Thoracic aorta (tissue), 2 donors: ENCODE results near the gene MCCC1. TPM values are rescaled to one million over a fixed set of nuclear protein-coding genes. Genes with fewer than 3 reads are reported as not detected.

Experiments
- ATAC-seq: fragments of 150-250 bp; one replicate; pipeline ENCODE4 v1.8.0; 2017; ENCODE audit warnings: low read depth; ENCODE audit not compliant: insufficient number of reproducible peaks, low FRiP score
- DNase-seq: peaks from one replicate; pipeline ENCODE4 v3.0.0-alpha.2; 2020; ENCODE audit warnings: low spot score
- H3K27ac ChIP-seq, 2 donors: fragments of 200-600 bp; sonication (generic); 1 replicate in 1 of 2; 2 replicates in 1 of 2; pipeline ENCODE4 v1.5.1; 2016; ENCODE audit warnings: mild to moderate bottlenecking in 2 of 2, moderate library complexity in 2 of 2
- H3K27me3 ChIP-seq: fragments of 200-600 bp; sonication (generic); replicated peaks from 2 replicates; pipeline ENCODE4 v1.6.0; 2016; ENCODE audit warnings: mild to moderate bottlenecking; ENCODE audit not compliant: insufficient read depth
- H3K36me3 ChIP-seq: fragments of 200-600 bp; sonication (generic); one replicate; pipeline ENCODE4 v1.5.1; 2016
- H3K4me1 ChIP-seq, 2 donors: fragments of 200-600 bp; sonication (generic); 1 replicate in 1 of 2; 2 replicates in 1 of 2; pipeline versions ENCODE4 v1.5.1 to v1.6.0; 2016; ENCODE audit warnings: low read depth in 2 of 2, mild to moderate bottlenecking in 1 of 2; ENCODE audit not compliant: control insufficient read depth in 1 of 2
- H3K4me3 ChIP-seq: fragments of 200-600 bp; sonication (generic); 2 replicates; pipeline ENCODE4 v1.5.1; 2016; ENCODE audit warnings: mild to moderate bottlenecking
- H3K9me3 ChIP-seq: fragments of 200-600 bp; sonication (generic); 2 replicates; pipeline ENCODE4 v1.5.1; 2016
- CTCF ChIP-seq: fragments of 200-600 bp; sonication (generic); IDR thresholded peaks from one replicate; pipeline ENCODE4 v1.5.1; 2019; ENCODE audit warnings: antibody characterized with exemption
- total RNA-seq, 2 donors: library from RNA; depleted of rRNA; stranded (reverse); fragments of >200 nt; gene quantifications; one replicate each; pipeline versions ENCODE4 v1.1.0 to v1.2.3, GENCODE V29; 2016

MCCC1 gene
- total RNA-seq, 2 donors from 2014 or later: 23.4 to 28.5 TPM

- ATAC-seq (no peak), DNase-seq (no peak)
- peaks cover 10% of the 10 kb centered on the region for H3K36me3 ChIP-seq
- no peak overlapping the region for H3K27ac ChIP-seq
- TF ChIP-seq CTCF: no peak
- no peaks in the 10 kb centered on the region for H3K27me3 ChIP-seq
- H3K9me3 ChIP-seq: no peaks in the 10 kb centered on the region
- no peak overlapping the region for H3K4me3 ChIP-seq
- no peaks in the 10 kb centered on the region for H3K4me1 ChIP-seq
These were observed 34.8 kb downstream of the MCCC1 start for GRCh38 chr3:183064475-183064874.

GRCh38 chr3:183061391-183062172 is 37.7 kb downstream of the MCCC1 start:
- Histone ChIP-seq H3K9me3 (no peaks in the 10 kb centered on the region), H3K27ac (no peak overlapping the region), H3K36me3 (peaks cover 5% of the 10 kb centered on the region), H3K4me1 (no peaks in the 10 kb centered on the region), H3K4me3 (no peak overlapping the region), H3K27me3 (no peaks in the 10 kb centered on the region)
- TF ChIP-seq CTCF: no peak
- DNase-seq (no peak), ATAC-seq (no peak)

- no peak overlapping the region for H3K4me3 ChIP-seq
- no peaks in the 10 kb centered on the region for H3K27me3 ChIP-seq
- no peak overlapping the region for H3K27ac ChIP-seq
- no peak for ATAC-seq
- H3K9me3 ChIP-seq: no peaks in the 10 kb centered on the region
- TF ChIP-seq CTCF: no peak
- DNase-seq: no peak
- peaks cover 13% of the 10 kb centered on the region for H3K36me3 ChIP-seq
- H3K4me1 ChIP-seq: no peaks in the 10 kb centered on the region
These were observed 40.9 kb downstream of the MCCC1 start for GRCh38 chr3:183058351-183058750.

GRCh38 chr3:183050706-183051105 is 48.6 kb downstream of the MCCC1 start:
- Histone ChIP-seq H3K27ac (no peak overlapping the region), H3K4me1 (no peaks in the 10 kb centered on the region), H3K9me3 (no peaks in the 10 kb centered on the region), H3K36me3 (peaks cover 16% of the 10 kb centered on the region), H3K4me3 (no peak overlapping the region), H3K27me3 (no peaks in the 10 kb centered on the region)
- no peak for ATAC-seq
- DNase-seq: no peak
- no peak for TF ChIP-seq CTCF

GRCh38 chr3:183046883-183047282 is 52.4 kb downstream of the MCCC1 start:
- no peaks in the 10 kb centered on the region for H3K27me3 ChIP-seq
- H3K9me3 ChIP-seq: no peaks in the 10 kb centered on the region
- no peak overlapping the region for H3K4me3 ChIP-seq
- ATAC-seq: no peak
- H3K4me1 ChIP-seq: no peaks in the 10 kb centered on the region
- no peak for TF ChIP-seq CTCF
- peaks cover 13% of the 10 kb centered on the region for H3K36me3 ChIP-seq
- no peak for DNase-seq
- H3K27ac ChIP-seq: no peak overlapping the region
